MM.1S (cell line): ENCODE measurements around the gene IFT122.

Source experiments
- DNase-seq: peaks from one replicate; pipeline ENCODE4 v3.0.0-alpha.2; 2015
- H2AFZ ChIP-seq: fragments of 300-600 bp; sonication (generic); 2 replicates; pipeline ENCODE4 v1.6.0; 2016; ENCODE audit warnings: antibody characterized with exemption, low read length
- H3F3A ChIP-seq: fragments of 300-600 bp; sonication (generic); 2 replicates; pipeline ENCODE4 v1.6.1; 2016; ENCODE audit warnings: mild to moderate bottlenecking, antibody characterized with exemption, low read length, moderate library complexity, mixed read lengths; ENCODE audit not compliant: insufficient read depth
- H3K27ac ChIP-seq: fragments of 300-600 bp; sonication (generic); 2 replicates; pipeline ENCODE4 v1.5.1; 2016; ENCODE audit warnings: mild to moderate bottlenecking, low read length
- H3K27me3 ChIP-seq: fragments of 300-600 bp; sonication (generic); replicated peaks from 2 replicates; pipeline ENCODE4 v1.6.0; 2016; ENCODE audit warnings: low read length; ENCODE audit not compliant: insufficient read depth
- H3K36me3 ChIP-seq: fragments of 300-600 bp; sonication (generic); replicated peaks from 2 replicates; pipeline ENCODE4 v1.6.1; 2016; ENCODE audit warnings: mild to moderate bottlenecking, low read length, mixed read lengths; ENCODE audit not compliant: insufficient read depth
- H3K4me1 ChIP-seq: fragments of 300-600 bp; sonication (generic); 2 replicates; pipeline ENCODE4 v1.6.1; 2016; ENCODE audit warnings: low read length, mixed read lengths
- H3K4me2 ChIP-seq: fragments of 300-600 bp; sonication (generic); 2 replicates; pipeline ENCODE4 v1.6.0; 2016; ENCODE audit warnings: low read depth, low read length
- H3K4me3 ChIP-seq: fragments of 300-600 bp; sonication (generic); 2 replicates; pipeline ENCODE4 v1.5.1; 2016; ENCODE audit warnings: low read length, mixed read lengths
- H3K79me2 ChIP-seq: fragments of 300-600 bp; sonication (generic); 2 replicates; pipeline ENCODE4 v1.6.1; 2016; ENCODE audit warnings: mixed run types, low read length, mixed read lengths
- H3K9ac ChIP-seq: fragments of 300-600 bp; sonication (generic); 2 replicates; pipeline ENCODE4 v1.6.1; 2016; ENCODE audit warnings: low read length, mixed read lengths
- H3K9me2 ChIP-seq: fragments of 300-600 bp; sonication (generic); replicated peaks from 2 replicates; pipeline ENCODE4 v1.6.1; 2016; ENCODE audit warnings: mild to moderate bottlenecking, low read length, mixed read lengths; ENCODE audit not compliant: insufficient read depth
- H3K9me3 ChIP-seq: fragments of 300-600 bp; sonication (generic); replicated peaks from 2 replicates; pipeline ENCODE4 v1.6.1; 2016; ENCODE audit warnings: mild to moderate bottlenecking, low read length, mixed read lengths; ENCODE audit not compliant: insufficient read depth
- H4K20me1 ChIP-seq: fragments of 300-600 bp; sonication (generic); 2 replicates; pipeline ENCODE4 v1.6.1; 2016; ENCODE audit warnings: mild to moderate bottlenecking, low read length, moderate library complexity, mixed read lengths; ENCODE audit not compliant: insufficient read depth
- CTCF ChIP-seq: fragments of 300-600 bp; sonication (generic); IDR thresholded peaks from 2 replicates; pipeline ENCODE4 v1.5.1; 2016; ENCODE audit warnings: antibody characterized with exemption, low read length, mixed read lengths
- EZH2 ChIP-seq: fragments of 300-600 bp; sonication (generic); optimal IDR thresholded peaks from 2 replicates; pipeline ENCODE3; 2017; ENCODE audit warnings: low read depth, mild to moderate bottlenecking, antibody characterized with exemption, low read length, mixed read lengths
- EZH2phosphoT487 ChIP-seq: fragments of 300-600 bp; sonication (generic); IDR thresholded peaks from 2 replicates; pipeline ENCODE4 v1.6.1; 2018; ENCODE audit warnings: antibody characterized with exemption, low read length

IFT122 gene

GRCh38 chr3:129448186-129448895, 8.3 kb downstream of the IFT122 start:
- Histone ChIP-seq H3K36me3 (no peaks in the 10 kb centered on the region), H3K27me3 (no peaks in the 10 kb centered on the region), H3K4me2 (no peak overlapping the region), H3K27ac (no peak overlapping the region), H4K20me1 (no peaks in the 10 kb centered on the region), H3K4me1 (no peaks in the 10 kb centered on the region), H3F3A (no peaks in the 10 kb centered on the region), H3K9me3 (no peaks in the 10 kb centered on the region), H2AFZ (no peak overlapping the region), H3K9ac (no peak overlapping the region), H3K4me3 (no peak overlapping the region), H3K79me2 (no peaks in the 10 kb centered on the region), H3K9me2 (no peaks in the 10 kb centered on the region)
- DNase-seq, result no peak
- TF ChIP-seq EZH2phosphoT487 (no peak), EZH2 (no peak), CTCF (no peak)

GRCh38 chr3:129449279-129450115, 9.5 kb downstream of the IFT122 start:
- H3K4me1 ChIP-seq, result no peaks in the 10 kb centered on the region
- no peaks in the 10 kb centered on the region for H3K79me2 ChIP-seq
- H2AFZ ChIP-seq, result no peak overlapping the region
- H3F3A ChIP-seq, result no peaks in the 10 kb centered on the region
- DNase-seq, result no peak
- no peaks in the 10 kb centered on the region for H3K9me3 ChIP-seq
- TF ChIP-seq EZH2 (no peak), EZH2phosphoT487 (no peak), CTCF (no peak)
- H3K9me2 ChIP-seq, result no peaks in the 10 kb centered on the region
- no peak overlapping the region for H3K4me3 ChIP-seq
- no peak overlapping the region for H3K9ac ChIP-seq
- no peak overlapping the region for H3K27ac ChIP-seq
- H3K36me3 ChIP-seq, result no peaks in the 10 kb centered on the region
- no peaks in the 10 kb centered on the region for H4K20me1 ChIP-seq
- H3K27me3 ChIP-seq, result no peaks in the 10 kb centered on the region
- no peak overlapping the region for H3K4me2 ChIP-seq

GRCh38 chr3:129453732-129454131, 13.7 kb downstream of the IFT122 start:
- no peaks in the 10 kb centered on the region for H3K36me3 ChIP-seq
- no peak overlapping the region for H3K9ac ChIP-seq
- no peaks in the 10 kb centered on the region for H3K4me1 ChIP-seq
- no peak for DNase-seq
- no peaks in the 10 kb centered on the region for H3K9me3 ChIP-seq
- no peaks in the 10 kb centered on the region for H3K79me2 ChIP-seq
- no peaks in the 10 kb centered on the region for H3F3A ChIP-seq
- H3K27me3 ChIP-seq, result no peaks in the 10 kb centered on the region
- H4K20me1 ChIP-seq, result no peaks in the 10 kb centered on the region
- H3K4me2 ChIP-seq, result no peak overlapping the region
- TF ChIP-seq EZH2phosphoT487 (no peak), CTCF (no peak), EZH2 (no peak)
- no peaks in the 10 kb centered on the region for H3K9me2 ChIP-seq
- no peak overlapping the region for H2AFZ ChIP-seq
- no peak overlapping the region for H3K4me3 ChIP-seq
- no peak overlapping the region for H3K27ac ChIP-seq
